HEK293 (cell line): Measurements from ENCODE around the gene NOS1AP.

ENCODE experiments used
- BCL11A ChIP-seq: fragments of 450-650 bp; formaldehyde crosslinking; IDR thresholded peaks from 2 replicates; pipeline ENCODE4 v1.5.1; 2016; ENCODE audit warnings: low read depth, missing biosample characterization, missing genetic modification characterization
- CTCF ChIP-seq: fragments of 450-650 bp; formaldehyde crosslinking; IDR thresholded peaks from 2 replicates; pipeline ENCODE4 v1.5.1; 2016; ENCODE audit warnings: missing biosample characterization, missing genetic modification characterization
- KLF1 ChIP-seq: fragments of 450-650 bp; formaldehyde crosslinking; IDR thresholded peaks from 2 replicates; pipeline ENCODE4 v1.5.1; 2016; ENCODE audit warnings: missing biosample characterization, missing genetic modification characterization
- PATZ1 ChIP-seq: fragments of 450-650 bp; formaldehyde crosslinking; IDR thresholded peaks from 2 replicates; pipeline ENCODE4 v1.5.1; 2016; ENCODE audit warnings: missing biosample characterization, missing genetic modification characterization
- PRDM10 ChIP-seq: fragments of 450-650 bp; formaldehyde crosslinking; IDR thresholded peaks from 2 replicates; pipeline ENCODE4 v1.5.1; 2016; ENCODE audit warnings: missing biosample characterization, missing genetic modification characterization
- PRDM2 ChIP-seq: fragments of 450-650 bp; formaldehyde crosslinking; IDR thresholded peaks from 2 replicates; pipeline ENCODE4 v1.5.1; 2016; ENCODE audit warnings: missing biosample characterization, missing genetic modification characterization, borderline replicate concordance
- TRIM28 ChIP-seq: IDR thresholded peaks from 2 replicates; pipeline ENCODE4 v1.6.1; 2011; ENCODE audit warnings: low read length, control low read depth, borderline replicate concordance
- ZBTB26 ChIP-seq: fragments of 450-650 bp; formaldehyde crosslinking; optimal IDR thresholded peaks from 2 replicates; pipeline ENCODE3; 2016; ENCODE audit warnings: missing biosample characterization, mild to moderate bottlenecking, missing genetic modification characterization
- ZFP69B ChIP-seq: fragments of 450-650 bp; formaldehyde crosslinking; IDR thresholded peaks from 2 replicates; pipeline ENCODE4 v1.5.1; 2016; ENCODE audit warnings: missing biosample characterization, missing genetic modification characterization
- ZNF214 ChIP-seq: fragments of 450-650 bp; formaldehyde crosslinking; IDR thresholded peaks from 2 replicates; pipeline ENCODE4 v1.5.1; 2017; ENCODE audit warnings: missing biosample characterization, mild to moderate bottlenecking, missing genetic modification characterization, borderline replicate concordance
- ZNF394 ChIP-seq: fragments of 450-650 bp; formaldehyde crosslinking; IDR thresholded peaks from 2 replicates; pipeline ENCODE4 v1.5.1; 2016; ENCODE audit warnings: missing biosample characterization, missing genetic modification characterization, mild to moderate bottlenecking, moderate library complexity, borderline replicate concordance
- ZNF473 ChIP-seq: fragments of 450-650 bp; formaldehyde crosslinking; IDR thresholded peaks from 2 replicates; pipeline ENCODE4 v1.5.1; 2017; ENCODE audit warnings: missing biosample characterization, missing genetic modification characterization
- ZNF529 ChIP-seq: fragments of 450-650 bp; formaldehyde crosslinking; IDR thresholded peaks from 2 replicates; pipeline ENCODE4 v1.5.1; 2017; ENCODE audit warnings: missing genetic modification characterization, missing biosample characterization; ENCODE audit not compliant: insufficient replicate concordance
- ZNF571 ChIP-seq: fragments of 450-650 bp; formaldehyde crosslinking; IDR thresholded peaks from 2 replicates; pipeline ENCODE4 v1.5.0; 2017; ENCODE audit warnings: missing biosample characterization, missing genetic modification characterization
- ZNF585B ChIP-seq: fragments of 450-650 bp; formaldehyde crosslinking; IDR thresholded peaks from 2 replicates; pipeline ENCODE4 v1.5.1; 2016; ENCODE audit warnings: missing biosample characterization, missing genetic modification characterization
- ZNF621 ChIP-seq: fragments of 450-650 bp; formaldehyde crosslinking; IDR thresholded peaks from 2 replicates; pipeline ENCODE4 v1.5.1; 2017; ENCODE audit warnings: missing biosample characterization, missing genetic modification characterization
- ZNF658 ChIP-seq: fragments of 450-650 bp; formaldehyde crosslinking; IDR thresholded peaks from 2 replicates; pipeline ENCODE4; 2016; ENCODE audit warnings: missing biosample characterization, missing genetic modification characterization
- ZNF707 ChIP-seq: fragments of 450-650 bp; formaldehyde crosslinking; IDR thresholded peaks from 2 replicates; pipeline ENCODE4 v1.5.1; 2016; ENCODE audit warnings: missing biosample characterization, missing genetic modification characterization
- ZNF747 ChIP-seq: fragments of 450-650 bp; formaldehyde crosslinking; IDR thresholded peaks from 2 replicates; pipeline ENCODE4 v1.5.1; 2016; ENCODE audit warnings: missing biosample characterization, missing genetic modification characterization
- ZNF777 ChIP-seq: fragments of 450-650 bp; formaldehyde crosslinking; IDR thresholded peaks from 2 replicates; pipeline ENCODE4 v1.5.1; 2017; ENCODE audit warnings: missing biosample characterization, missing genetic modification characterization, borderline replicate concordance
- ZNF791 ChIP-seq: fragments of 450-650 bp; formaldehyde crosslinking; IDR thresholded peaks from 2 replicates; pipeline ENCODE4 v1.5.1; 2016; ENCODE audit warnings: missing biosample characterization, missing genetic modification characterization
- ZSCAN30 ChIP-seq: fragments of 450-650 bp; IDR thresholded peaks from 2 replicates; pipeline ENCODE4 v1.5.1; 2018; ENCODE audit warnings: missing biosample characterization, mild to moderate bottlenecking, missing genetic modification characterization, moderate library complexity

Gene NOS1AP

GRCh38 chr1:162023547-162024501 is 45.7 kb upstream of the NOS1AP start, which contains the start of gene OLFML2B (continued):
- TF ChIP-seq PRDM10 (tag by site-specific recombination) (peak; percentile 85), TRIM28 (0 out of 2 replicates have a peak, but pooled peaks have one; percentile 35), ZNF791 (tag by site-specific recombination) (no peak), PRDM2 (tag by site-specific recombination) (no peak), ZFP69B (tag by site-specific recombination) (0 out of 2 replicates have a peak, but pooled peaks have one; percentile 18), ZNF621 (tag by site-specific recombination) (no peak), ZSCAN30 (tag by site-specific recombination) (peak; percentile 79), ZNF585B (no peak), ZNF747 (tag by site-specific recombination) (no peak), ZNF214 (tag by site-specific recombination) (no peak), ZNF658 (no peak), ZBTB26 (tag by site-specific recombination) (peak; percentile 96), BCL11A (tag by site-specific recombination) (peak; percentile 13; the same call in 1 of the 2 replicates), ZNF571 (tag by site-specific recombination) (no peak), ZNF529 (tag by site-specific recombination) (no peak), KLF1 (tag by site-specific recombination) (peak; percentile 33; the same call in 1 of the 2 replicates), CTCF (tag by site-specific recombination) (no peak; the same call in 1 of the 2 replicates), ZNF777 (0 out of 2 replicates have a peak, but pooled peaks have one; percentile 80), PATZ1 (tag by site-specific recombination) (peak; percentile 45; the same call in 1 of the 2 replicates), ZNF473 (tag by site-specific recombination) (no peak), ZNF707 (no peak), ZNF394 (tag by site-specific recombination) (no peak)
